Body of pancreas (tissue), 4 donors: ENCODE data around the gene SPPL2C.

Experiments
- CTCF ChIP-seq, 7 experiments: fragments of 450-650 bp in 4 of 7; fragments of 200-600 bp in 3 of 7; sonication (generic) in 3 of 7; IDR thresholded peaks; one replicate each; pipeline ENCODE4 v1.5.1; 2016 to 2019; ENCODE audit warnings: antibody characterized with exemption in 7 of 7
- POLR2A ChIP-seq, 3 donors: fragments of 450-650 bp; IDR thresholded peaks; one replicate each; pipeline ENCODE4 v1.6.1; 2016; ENCODE audit warnings: antibody characterized with exemption in 3 of 3, mild to moderate bottlenecking in 2 of 3

GRCh38 chr17:45888392-45888791, 43.7 kb downstream of the SPPL2C start:
- TF ChIP-seq CTCF (IDR thresholded peaks at IDR 0.05) (no peak), POLR2A (IDR thresholded peaks at IDR 0.05) (no peak)
